ENCODE measurements around the gene DCAF4. TPM values are rescaled to one million over a fixed set of nuclear protein-coding genes. Genes with fewer than 3 reads are reported as not detected.
"Not testable (repeated sequence)": the region's sequence is repeated elsewhere in the genome, so short reads cannot be mapped to it uniquely, and the experiment has no call there.

DCAF4 gene
- total RNA-seq, 2 experiments from 2014 or later: 16.0 to 21.7 TPM

DNA sequence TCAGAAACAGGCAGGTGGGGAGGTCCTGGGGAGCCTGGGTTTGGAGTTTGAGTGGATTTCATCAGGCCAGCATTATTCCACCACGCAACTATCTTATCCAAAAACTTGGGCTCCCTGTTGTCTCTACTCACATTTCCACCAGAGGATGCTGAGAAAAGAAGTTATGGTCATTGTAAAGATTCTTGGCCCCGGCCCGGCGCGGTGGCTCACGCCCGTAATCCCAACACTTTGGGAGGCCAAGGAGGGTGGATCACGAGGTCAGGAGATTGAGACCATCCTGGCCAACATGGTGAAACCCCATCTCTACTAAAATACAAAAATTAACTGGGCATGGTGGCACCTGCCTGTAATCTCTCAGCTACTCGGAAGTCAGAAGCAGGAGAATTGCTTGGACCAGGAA, 30.5 kb downstream of the DCAF4 start:
- DNase-seq; H3K4me3 Mint-ChIP-seq; intact Hi-C loops (cut with DNase I, micrococcal nuclease); ATAC-seq; H3K27me3 Mint-ChIP-seq; H3K9me3 Mint-ChIP-seq (ENCODE audit: low read depth); POLR2A ChIA-PET; H3K27ac Mint-ChIP-seq; H3K4me1 Mint-ChIP-seq: not testable (repeated sequence)
- CTCF ChIA-PET: interaction anchor here (0.6 to 1.6 kb wide), 3 partner anchors 8 to 266 kb away, joined by 4 to 8 read pairs (median 5); no protein-coding TSS in a partner anchor
- peaks cover 47% of the 10 kb centered on the region for H3K36me3 Mint-ChIP-seq (ENCODE audit: low read depth)

DNA sequence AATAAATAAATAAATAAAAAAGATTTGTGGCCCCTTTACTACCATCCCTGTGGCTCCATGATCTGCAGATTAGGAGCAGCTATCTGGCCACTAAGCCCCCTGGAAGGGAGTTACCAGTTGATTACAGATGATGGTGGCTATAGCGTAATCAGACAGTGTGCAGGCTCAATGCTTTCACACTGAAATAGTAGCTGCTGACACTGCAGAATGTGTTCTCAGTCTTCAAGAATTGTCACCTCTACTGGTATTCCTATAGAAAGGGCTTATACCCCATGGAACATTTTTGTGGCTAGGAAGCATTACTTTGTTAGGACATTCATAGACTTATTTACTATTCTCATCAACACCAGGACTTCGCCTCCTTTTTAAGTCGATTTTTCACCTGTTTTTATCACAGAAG, 30.9 kb downstream of the DCAF4 start:
- ChIA-PET CTCF (interaction anchor here (0.6 to 1.6 kb wide), 4 partner anchors 9 to 266 kb away, joined by 4 to 8 read pairs (median 4); no protein-coding TSS in a partner anchor), POLR2A (no interaction called here)
- Mint-ChIP-seq H3K9me3 (ENCODE audit: low read depth) (no peaks in the 10 kb centered on the region), H3K4me1 (no peaks in the 10 kb centered on the region), H3K4me3 (no peak overlapping the region), H3K27me3 (no peaks in the 10 kb centered on the region), H3K36me3 (ENCODE audit: low read depth) (peaks cover 46% of the 10 kb centered on the region), H3K27ac (no peak overlapping the region)
- intact Hi-C loops (cut with DNase I, micrococcal nuclease): no loop called here
- ATAC-seq (no peak), DNase-seq (no peak)

DNA sequence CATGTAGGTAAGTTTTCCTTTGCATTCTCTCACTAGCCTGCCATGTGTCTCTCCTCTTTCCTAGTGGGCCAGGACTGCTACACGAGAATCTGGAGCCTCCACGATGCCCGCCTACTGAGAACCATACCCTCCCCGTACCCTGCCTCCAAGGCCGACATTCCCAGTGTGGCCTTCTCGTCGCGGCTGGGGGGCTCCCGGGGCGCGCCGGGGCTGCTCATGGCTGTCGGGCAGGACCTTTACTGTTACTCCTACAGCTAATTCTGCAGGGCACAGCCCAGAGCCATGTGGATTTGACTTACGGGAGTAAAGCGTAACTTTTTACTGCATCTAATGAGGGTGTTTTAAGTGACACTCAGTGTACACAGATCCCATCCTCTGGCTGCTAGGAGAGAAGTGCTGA, 32.3 kb downstream of the DCAF4 start:
- no peak overlapping the region for H3K27ac Mint-ChIP-seq
- ATAC-seq (no peak), DNase-seq (no peak)
- POLR2A ChIA-PET: no interaction called here
- H3K27me3 Mint-ChIP-seq: no peaks in the 10 kb centered on the region
- H3K9me3 Mint-ChIP-seq (ENCODE audit: low read depth): no peaks in the 10 kb centered on the region
- H3K4me3 Mint-ChIP-seq: no peak overlapping the region
- H3K4me1 Mint-ChIP-seq: no peaks in the 10 kb centered on the region
- peaks cover 46% of the 10 kb centered on the region for H3K36me3 Mint-ChIP-seq (ENCODE audit: low read depth)
- intact Hi-C loops (cut with DNase I, micrococcal nuclease): no loop called here
- CTCF ChIA-PET: interaction anchor here (1.6 kb wide), 1 partner anchor 10 kb away, joined by 4 read pairs; no protein-coding TSS in a partner anchor

DNA sequence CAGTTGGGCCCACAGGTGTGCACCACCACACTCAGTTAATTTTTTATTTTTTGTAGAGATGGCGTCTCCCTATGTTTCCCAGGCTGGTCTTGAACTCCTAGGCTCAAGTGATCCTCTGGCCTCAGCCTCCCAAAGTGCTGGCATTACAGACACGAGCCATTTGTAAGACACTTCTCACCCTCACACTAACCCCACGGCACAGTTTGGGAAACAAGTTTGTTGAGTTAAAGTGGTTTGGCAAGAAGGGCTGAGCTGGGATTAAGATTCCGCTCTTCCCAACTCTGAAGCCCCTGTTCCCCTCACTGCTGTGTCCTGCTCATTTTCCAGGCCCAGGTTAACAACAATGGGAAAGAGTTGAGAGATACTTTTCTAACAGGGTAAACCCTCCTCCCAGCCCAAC, 34.8 kb downstream of the DCAF4 start:
- peaks cover 40% of the 10 kb centered on the region for H3K36me3 Mint-ChIP-seq (ENCODE audit: low read depth)
- intact Hi-C loops (cut with DNase I, micrococcal nuclease); H3K27me3 Mint-ChIP-seq; H3K9me3 Mint-ChIP-seq (ENCODE audit: low read depth); POLR2A ChIA-PET; DNase-seq; CTCF ChIA-PET; H3K4me1 Mint-ChIP-seq; ATAC-seq; H3K4me3 Mint-ChIP-seq; H3K27ac Mint-ChIP-seq: not testable (repeated sequence)

DNA sequence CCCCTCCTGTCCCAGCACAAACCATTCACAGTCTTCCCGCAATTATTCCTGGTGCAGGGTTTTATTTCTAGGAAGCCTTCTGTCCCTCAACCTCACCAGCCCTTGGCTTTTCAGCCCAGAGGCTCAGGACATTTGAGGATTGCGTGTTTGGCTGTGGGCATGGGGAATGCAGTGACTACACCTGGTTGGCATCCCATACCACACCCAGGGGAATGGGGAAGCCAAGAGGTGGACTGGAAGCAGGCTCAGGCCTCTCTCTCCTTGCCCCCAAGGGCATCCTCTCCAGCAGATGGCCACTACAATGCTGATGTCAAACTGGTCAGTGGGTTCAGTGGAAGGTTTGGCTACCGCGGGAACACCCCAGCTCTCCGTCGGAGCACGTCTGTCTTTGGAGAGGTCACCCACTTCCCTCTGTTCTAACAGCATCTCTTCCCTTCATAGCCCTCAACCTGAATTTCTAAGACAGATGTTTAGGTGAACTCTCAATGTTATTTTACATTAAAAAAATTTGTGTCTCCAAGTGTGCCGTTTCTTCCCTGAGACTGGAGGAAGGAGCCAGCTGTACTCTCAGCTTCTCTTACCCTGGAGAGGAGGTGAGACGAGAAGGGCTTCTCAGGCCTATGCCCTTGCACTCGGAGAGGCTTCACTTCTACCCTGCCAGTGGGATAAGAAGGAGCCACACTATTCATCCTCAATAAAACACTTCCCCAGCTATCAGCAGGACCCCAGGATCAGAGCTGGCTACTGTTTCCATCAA, 35.5 kb downstream of the DCAF4 start:
- Mint-ChIP-seq H3K27ac (no peak overlapping the region), H3K27me3 (no peaks in the 10 kb centered on the region)
- POLR2A ChIA-PET: no interaction called here

GRCh38 chr14:72962336-72962754, 36.1 kb downstream of the DCAF4 start:
- POLR2A ChIA-PET; H3K27ac Mint-ChIP-seq; H3K4me3 Mint-ChIP-seq; DNase-seq; H3K9me3 Mint-ChIP-seq (ENCODE audit: low read depth); intact Hi-C loops (cut with DNase I, micrococcal nuclease); H3K4me1 Mint-ChIP-seq; H3K27me3 Mint-ChIP-seq; ATAC-seq: not testable (repeated sequence)
- peaks cover 34% of the 10 kb centered on the region for H3K36me3 Mint-ChIP-seq (ENCODE audit: low read depth)
- CTCF ChIA-PET: interaction anchor here (1.1 to 1.4 kb wide), 2 partner anchors 9 to 14 kb away, joined by 4 to 5 read pairs; no protein-coding TSS in a partner anchor

More for the DNA sequence above, 35.5 kb downstream of the DCAF4 start:
- ATAC-seq (no peak), DNase-seq (no peak)
- Mint-ChIP-seq H3K4me3 (no peak overlapping the region), H3K9me3 (ENCODE audit: low read depth) (no peaks in the 10 kb centered on the region), H3K36me3 (ENCODE audit: low read depth) (peaks cover 35% of the 10 kb centered on the region), H3K4me1 (no peaks in the 10 kb centered on the region)
- CTCF ChIA-PET: no interaction called here
- intact Hi-C loops (cut with DNase I, micrococcal nuclease): no loop called here

GRCh38 chr14:72962829-72963312, 36.6 kb downstream of the DCAF4 start:
- no peaks in the 10 kb centered on the region for H3K27me3 Mint-ChIP-seq
- H3K4me1 Mint-ChIP-seq: no peaks in the 10 kb centered on the region
- intact Hi-C loops (cut with DNase I, micrococcal nuclease): no loop called here
- ChIA-PET POLR2A (interaction anchor here (0.5 kb wide), 1 partner anchor 112 kb away, joined by 3 read pairs; no protein-coding TSS in a partner anchor), CTCF (interaction anchor here (0.7 to 1.4 kb wide), 3 partner anchors 8 to 14 kb away, joined by 3 to 5 read pairs (median 4); no protein-coding TSS in a partner anchor)
- DNase-seq (no peak), ATAC-seq (no peak)
- H3K36me3 Mint-ChIP-seq (ENCODE audit: low read depth): peaks cover 34% of the 10 kb centered on the region
- H3K4me3 Mint-ChIP-seq: no peak overlapping the region
- H3K27ac Mint-ChIP-seq: no peak overlapping the region
- no peaks in the 10 kb centered on the region for H3K9me3 Mint-ChIP-seq (ENCODE audit: low read depth)

GRCh38 chr14:72965249-72965648, 39.0 kb downstream of the DCAF4 start:
- no peaks in the 10 kb centered on the region for H3K4me1 Mint-ChIP-seq
- CTCF ChIA-PET: no interaction called here
- peak; percentile 44 for ATAC-seq

GRCh38 chr14:72966038-72966437, 39.8 kb downstream of the DCAF4 start:
- POLR2A ChIA-PET: no interaction called here
- CTCF ChIA-PET: no interaction called here

More at GRCh38 chr14:72965249-72965648, 39.0 kb downstream of the DCAF4 start:
- no peak overlapping the region for H3K4me3 Mint-ChIP-seq
- POLR2A ChIA-PET: no interaction called here
- intact Hi-C loops (cut with DNase I, micrococcal nuclease): no loop called here
- H3K27ac Mint-ChIP-seq: no peak overlapping the region
- no peaks in the 10 kb centered on the region for H3K9me3 Mint-ChIP-seq (ENCODE audit: low read depth)
- no peaks in the 10 kb centered on the region for H3K27me3 Mint-ChIP-seq
- no peak for DNase-seq
- H3K36me3 Mint-ChIP-seq (ENCODE audit: low read depth): peaks cover 32% of the 10 kb centered on the region

DNA sequence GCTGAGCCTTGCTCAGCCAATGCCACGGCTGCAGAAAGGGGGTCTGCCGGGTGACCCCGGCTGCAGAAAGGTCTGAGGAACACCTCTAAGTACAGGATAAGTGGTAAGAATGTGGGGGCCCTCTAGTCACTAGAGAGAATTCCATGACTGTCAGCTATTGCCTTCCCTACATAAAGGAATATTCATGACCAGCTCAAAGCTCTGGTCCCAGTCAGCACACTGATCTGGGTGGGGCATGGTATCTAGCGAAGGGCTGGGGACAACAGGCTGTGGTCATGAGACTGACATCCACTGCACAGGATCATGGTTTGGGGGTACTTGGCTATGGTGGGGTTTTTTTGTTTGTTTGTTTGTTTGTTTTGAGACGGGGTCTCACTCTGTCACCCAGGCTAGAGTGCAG, 42.1 kb downstream of the DCAF4 start:
- Mint-ChIP-seq H3K36me3 (ENCODE audit: low read depth) (peaks cover 16% of the 10 kb centered on the region), H3K27ac (no peak overlapping the region), H3K4me3 (no peak overlapping the region), H3K9me3 (ENCODE audit: low read depth) (no peaks in the 10 kb centered on the region), H3K4me1 (no peaks in the 10 kb centered on the region), H3K27me3 (no peaks in the 10 kb centered on the region)
- ATAC-seq (no peak), DNase-seq (no peak)
- ChIA-PET CTCF (interaction anchor here (1.4 to 1.9 kb wide), 2 partner anchors 11 to 20 kb away, joined by 4 to 5 read pairs; no protein-coding TSS in a partner anchor), POLR2A (no interaction called here)
- intact Hi-C loops (cut with DNase I, micrococcal nuclease): no loop called here

More at GRCh38 chr14:72966038-72966437, 39.8 kb downstream of the DCAF4 start:
- intact Hi-C loops (cut with DNase I, micrococcal nuclease): no loop called here
- H3K36me3 Mint-ChIP-seq (ENCODE audit: low read depth): peaks cover 25% of the 10 kb centered on the region
- DNase-seq (no peak), ATAC-seq (no peak)
- H3K27me3 Mint-ChIP-seq: no peaks in the 10 kb centered on the region
- no peaks in the 10 kb centered on the region for H3K9me3 Mint-ChIP-seq (ENCODE audit: low read depth)
- H3K4me3 Mint-ChIP-seq: no peak overlapping the region
- no peak overlapping the region for H3K27ac Mint-ChIP-seq
- no peaks in the 10 kb centered on the region for H3K4me1 Mint-ChIP-seq

DNA sequence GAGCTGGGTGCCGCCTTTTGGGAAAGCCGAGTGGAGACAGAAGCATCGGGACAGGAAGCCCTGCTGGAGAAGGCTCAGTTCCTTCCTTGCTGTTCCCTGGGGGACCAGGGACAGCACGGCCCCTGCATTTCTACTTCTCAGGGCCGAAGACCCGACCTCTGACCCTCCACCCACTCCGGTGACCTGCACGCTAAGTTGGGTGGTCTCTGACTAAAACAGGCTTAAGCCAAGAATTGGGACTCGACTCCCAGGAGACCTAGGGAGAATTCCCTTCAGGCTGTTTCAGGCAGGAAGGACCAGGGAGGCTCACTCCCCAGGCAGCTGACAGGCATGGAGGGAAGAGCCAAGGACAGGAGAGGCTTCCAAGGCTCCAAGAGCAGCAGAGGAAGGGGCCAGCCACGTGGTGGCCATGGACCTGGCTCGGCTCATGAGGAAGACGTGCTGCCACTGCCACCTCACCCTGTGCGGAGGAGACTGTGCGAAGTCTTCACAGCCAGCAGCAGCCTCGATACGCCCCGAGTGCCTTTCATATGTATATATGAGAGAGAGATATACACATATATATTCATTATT, 43.9 kb downstream of the DCAF4 start:
- POLR2A ChIA-PET: no interaction called here
- intact Hi-C loops (cut with DNase I, micrococcal nuclease): no loop called here
- DNase-seq: no peak

More for the DNA sequence above, 43.9 kb downstream of the DCAF4 start:
- Mint-ChIP-seq H3K9me3 (ENCODE audit: low read depth) (no peaks in the 10 kb centered on the region), H3K27me3 (no peaks in the 10 kb centered on the region), H3K4me1 (no peaks in the 10 kb centered on the region), H3K36me3 (ENCODE audit: low read depth) (peaks cover 24% of the 10 kb centered on the region), H3K4me3 (no peak overlapping the region), H3K27ac (no peak overlapping the region)
- ATAC-seq: no peak
- CTCF ChIA-PET: no interaction called here
